Mesothelial cell of epicardium (in vitro differentiated cells): Measurements from ENCODE around the gene APC. TPM values are rescaled to one million over a fixed set of nuclear protein-coding genes. Genes with fewer than 3 reads are reported as not detected.

Source experiments
- DNase-seq, 2 experiments: peaks; one replicate each; pipeline ENCODE4 v3.0.0; 2021; ENCODE audit warnings: low spot score in 2 of 2; ENCODE audit not compliant: unreplicated experiment in 2 of 2
- H3K27ac Mint-ChIP-seq: 2 replicates; pipeline ENCODE4 v1.8.0; 2021; ENCODE audit warnings: mixed read lengths
- H3K27me3 Mint-ChIP-seq: 2 replicates; pipeline ENCODE4 v1.8.0; 2021; ENCODE audit warnings: low read depth, mixed read lengths
- H3K36me3 Mint-ChIP-seq: 2 replicates; pipeline ENCODE4 v1.8.0; 2021; ENCODE audit warnings: mixed read lengths
- H3K4me1 Mint-ChIP-seq: 2 replicates; pipeline ENCODE4 v1.8.0; 2021; ENCODE audit warnings: mixed read lengths
- H3K4me3 Mint-ChIP-seq: 2 replicates; pipeline ENCODE4 v1.8.0; 2021; ENCODE audit warnings: mild to moderate bottlenecking, moderate library complexity, mixed read lengths
- H3K9me3 Mint-ChIP-seq: 2 replicates; pipeline ENCODE4 v1.8.0; 2021; ENCODE audit warnings: mixed read lengths
- total RNA-seq: library from RNA; stranded (reverse); gene quantifications from 3 replicates; pipeline ENCODE4 v1.2.1, GENCODE V29; 2021
- TF ChIP-seq, protein P1 (sequence below): fragments of 200-600 bp; sonication (generic); IDR thresholded peaks from one replicate; pipeline ENCODE4 v1.5.0; 2021; ENCODE audit warnings: antibody characterized with exemption; ENCODE audit not compliant: unreplicated experiment

Gene APC
- total RNA-seq, 1 donor from 2014 or later, result 56.3 TPM

- no peak overlapping the region for H3K27ac Mint-ChIP-seq
- TF ChIP-seq, protein P1, sequence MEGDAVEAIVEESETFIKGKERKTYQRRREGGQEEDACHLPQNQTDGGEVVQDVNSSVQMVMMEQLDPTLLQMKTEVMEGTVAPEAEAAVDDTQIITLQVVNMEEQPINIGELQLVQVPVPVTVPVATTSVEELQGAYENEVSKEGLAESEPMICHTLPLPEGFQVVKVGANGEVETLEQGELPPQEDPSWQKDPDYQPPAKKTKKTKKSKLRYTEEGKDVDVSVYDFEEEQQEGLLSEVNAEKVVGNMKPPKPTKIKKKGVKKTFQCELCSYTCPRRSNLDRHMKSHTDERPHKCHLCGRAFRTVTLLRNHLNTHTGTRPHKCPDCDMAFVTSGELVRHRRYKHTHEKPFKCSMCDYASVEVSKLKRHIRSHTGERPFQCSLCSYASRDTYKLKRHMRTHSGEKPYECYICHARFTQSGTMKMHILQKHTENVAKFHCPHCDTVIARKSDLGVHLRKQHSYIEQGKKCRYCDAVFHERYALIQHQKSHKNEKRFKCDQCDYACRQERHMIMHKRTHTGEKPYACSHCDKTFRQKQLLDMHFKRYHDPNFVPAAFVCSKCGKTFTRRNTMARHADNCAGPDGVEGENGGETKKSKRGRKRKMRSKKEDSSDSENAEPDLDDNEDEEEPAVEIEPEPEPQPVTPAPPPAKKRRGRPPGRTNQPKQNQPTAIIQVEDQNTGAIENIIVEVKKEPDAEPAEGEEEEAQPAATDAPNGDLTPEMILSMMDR, result no peak
- no peaks in the 10 kb centered on the region for H3K27me3 Mint-ChIP-seq
- no peak overlapping the region for H3K4me3 Mint-ChIP-seq
- no peaks in the 10 kb centered on the region for H3K9me3 Mint-ChIP-seq
- H3K36me3 Mint-ChIP-seq, result no peaks in the 10 kb centered on the region
- no peak for DNase-seq
- H3K4me1 Mint-ChIP-seq, result peaks cover 12% of the 10 kb centered on the region
Measured at GRCh38 chr5:112734597-112734996, 3.1 kb upstream of the APC start.

DNA sequence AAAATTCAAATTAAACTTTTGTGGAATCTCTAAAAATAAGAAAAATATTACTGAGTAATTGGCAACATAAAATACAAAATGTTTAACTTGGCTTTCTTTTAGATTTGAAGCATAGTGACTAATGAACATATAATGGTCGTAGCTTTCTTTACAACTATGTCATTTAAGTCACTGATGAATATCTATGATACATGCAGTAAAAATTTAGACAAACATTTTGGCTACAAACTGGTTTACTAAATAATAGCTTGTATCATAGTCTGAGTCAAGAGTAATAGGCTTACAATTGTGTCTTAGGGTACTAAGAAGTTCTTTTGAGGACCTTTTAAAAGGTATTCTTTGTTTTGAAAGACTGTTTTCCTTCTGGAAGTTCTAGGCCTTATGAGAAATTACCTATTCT, 2.0 kb upstream of the APC start:
- no peaks in the 10 kb centered on the region for H3K9me3 Mint-ChIP-seq

GRCh38 chr5:112737070-112737462, 619 bp upstream of the APC start:
- no peak for DNase-seq
- Mint-ChIP-seq H3K4me3 (peak overlapping the region; percentile 96), H3K9me3 (no peaks in the 10 kb centered on the region), H3K27me3 (no peaks in the 10 kb centered on the region), H3K27ac (no peak overlapping the region), H3K36me3 (no peaks in the 10 kb centered on the region), H3K4me1 (peaks cover 12% of the 10 kb centered on the region)
- TF ChIP-seq, protein P1, result no peak

More for the DNA sequence above, 2.0 kb upstream of the APC start:
- no peak overlapping the region for H3K4me3 Mint-ChIP-seq
- no peaks in the 10 kb centered on the region for H3K27me3 Mint-ChIP-seq
- H3K27ac Mint-ChIP-seq, result no peak overlapping the region
- no peaks in the 10 kb centered on the region for H3K36me3 Mint-ChIP-seq
- peaks cover 12% of the 10 kb centered on the region for H3K4me1 Mint-ChIP-seq
- TF ChIP-seq, protein P1, result no peak
- DNase-seq, result no peak

DNA sequence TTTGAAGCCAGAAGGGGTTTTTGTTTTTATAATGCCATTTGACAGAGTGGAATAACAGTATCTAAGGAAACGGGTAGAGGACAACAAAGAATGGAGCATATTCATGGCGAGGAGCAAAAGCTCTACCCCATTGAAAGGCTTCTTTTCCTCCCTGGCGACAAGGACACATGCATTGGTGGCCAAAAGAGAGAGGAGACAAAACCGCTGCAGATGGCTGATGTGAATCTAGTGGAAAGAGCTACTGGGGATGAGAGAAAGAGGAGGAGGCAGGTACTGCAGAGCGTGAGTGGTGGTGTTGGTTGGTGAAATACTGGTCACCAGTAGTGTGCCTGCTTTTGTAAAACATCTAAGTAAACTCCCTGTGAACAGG, 491 bp downstream of the APC start:
- Mint-ChIP-seq H3K9me3 (no peaks in the 10 kb centered on the region), H3K27me3 (no peaks in the 10 kb centered on the region), H3K4me1 (peaks cover 12% of the 10 kb centered on the region), H3K4me3 (peak overlapping the region; percentile 96), H3K27ac (peak overlapping the region; percentile 81), H3K36me3 (no peaks in the 10 kb centered on the region)
- no peak for DNase-seq
- TF ChIP-seq, protein P1, result no peak

- H3K27me3 Mint-ChIP-seq, result no peaks in the 10 kb centered on the region
- DNase-seq, result no peak
- H3K9me3 Mint-ChIP-seq, result no peaks in the 10 kb centered on the region
- H3K36me3 Mint-ChIP-seq, result no peaks in the 10 kb centered on the region
- TF ChIP-seq, protein P1, result no peak
- peaks cover 10% of the 10 kb centered on the region for H3K4me1 Mint-ChIP-seq
- no peak overlapping the region for H3K4me3 Mint-ChIP-seq
- no peak overlapping the region for H3K27ac Mint-ChIP-seq
Measured at GRCh38 chr5:112742424-112742823, 4.7 kb downstream of the APC start.

GRCh38 chr5:112743631-112744030, 5.9 kb downstream of the APC start:
- Mint-ChIP-seq H3K4me3 (no peak overlapping the region), H3K36me3 (no peaks in the 10 kb centered on the region), H3K9me3 (no peaks in the 10 kb centered on the region), H3K4me1 (no peaks in the 10 kb centered on the region), H3K27ac (no peak overlapping the region), H3K27me3 (no peaks in the 10 kb centered on the region)
- DNase-seq, result no peak
- TF ChIP-seq, protein P1, result no peak
